HG02870 (cell line): Measurements from ENCODE around the gene CDIPT.
"Not testable (repeated sequence)": the region's sequence is repeated elsewhere in the genome, so short reads cannot be mapped to it uniquely, and the experiment has no call there.

ENCODE experiments used
- ATAC-seq: cut with Tn5 transposase; IDR thresholded peaks from one replicate; pipeline ENCODE4 v1.9.1; 2021; ENCODE audit warnings: mild to moderate bottlenecking, moderate library complexity; ENCODE audit not compliant: unreplicated experiment

The CDIPT gene

GRCh38 chr16:29833219-29833618, 29.8 kb downstream of the CDIPT start:
- ATAC-seq = not testable (repeated sequence)

- no peak for ATAC-seq
Observed at GRCh38 chr16:29831490-29831889, 31.5 kb downstream of the CDIPT start.

GRCh38 chr16:29830774-29831173, 32.3 kb downstream of the CDIPT start:
- ATAC-seq = no peak

GRCh38 chr16:29826342-29826695, 36.7 kb downstream of the CDIPT start:
- no peak for ATAC-seq

- ATAC-seq = no peak
Observed at GRCh38 chr16:29825145-29826044, 37.6 kb downstream of the CDIPT start.

GRCh38 chr16:29824589-29825144, 38.4 kb downstream of the CDIPT start:
- no peak for ATAC-seq

GRCh38 chr16:29821643-29822115, 41.3 kb downstream of the CDIPT start:
- no peak for ATAC-seq

GRCh38 chr16:29820730-29821642, 42.0 kb downstream of the CDIPT start:
- no peak for ATAC-seq

- no peak for ATAC-seq
Observed at GRCh38 chr16:29820271-29820701, 42.7 kb downstream of the CDIPT start, which contains the start of gene MVP. Gene MVP, plus strand, starts transcription at chr16:29820462. Its CDS starts 10,088 bp downstream, at chr16:29830550.

- no peak for ATAC-seq
Observed at GRCh38 chr16:29819506-29819905, 43.5 kb downstream of the CDIPT start.

- no peak for ATAC-seq
Observed at GRCh38 chr16:29818082-29818481, 44.9 kb downstream of the CDIPT start.

GRCh38 chr16:29816694-29817441, 46.2 kb downstream of the CDIPT start:
- no peak for ATAC-seq

- ATAC-seq = peak; percentile 52
Observed at GRCh38 chr16:29815793-29816693, 47.0 kb downstream of the CDIPT start, which contains the start of gene PAGR1. Gene PAGR1, plus strand, starts transcription at chr16:29816152. Its CDS starts 374 bp downstream, at chr16:29816526.

- ATAC-seq = no peak
Observed at GRCh38 chr16:29815032-29815721, 47.8 kb downstream of the CDIPT start.

GRCh38 chr16:29814592-29814991, 48.4 kb downstream of the CDIPT start:
- no peak for ATAC-seq

- ATAC-seq = no peak
Observed at GRCh38 chr16:29813644-29814562, 49.1 kb downstream of the CDIPT start.

- no peak for ATAC-seq
Observed at GRCh38 chr16:29812754-29813643, 50.0 kb downstream of the CDIPT start.
